GM12892 (cell line): ENCODE data around the gene SOX8.

Source experiments
- POLR2AphosphoS5 ChIP-seq: IDR thresholded peaks from 2 replicates; pipeline ENCODE4 v1.6.1; 2011; ENCODE audit warnings: low read depth, low read length, control low read depth
- TAF1 ChIP-seq: IDR thresholded peaks from 2 replicates; pipeline ENCODE4 v1.6.1; 2011; ENCODE audit warnings: low read depth, mild to moderate bottlenecking, control low read depth, low read length, borderline replicate concordance

- TF ChIP-seq POLR2AphosphoS5 (no peak), TAF1 (no peak)
These were observed 38.5 kb downstream of the SOX8 start for GRCh38 chr16:1020091-1020399.
